Left renal pelvis (tissue), 4 donors: Measurements from ENCODE around the gene OR6C74. TPM values are rescaled to one million over a fixed set of nuclear protein-coding genes. Genes with fewer than 3 reads are reported as not detected.

Experiments
- DNase-seq, 4 donors: peaks; one replicate each; pipeline ENCODE4 v3.0.0-alpha.2; 2013; ENCODE audit warnings: low read depth in 4 of 4, low spot score in 3 of 4
- polyA plus RNA-seq, 4 donors: library from polyadenylated mRNA; unstranded; fragments of 120-200 nt; gene quantifications; one replicate each; pipeline ENCODE4 v1.2.1, GENCODE V29; 2013; ENCODE audit not compliant: insufficient read length in 4 of 4

Gene OR6C74
- not detected for polyA plus RNA-seq

- DNase-seq = no peak
Observed at GRCh38 chr12:55244309-55244708, at the start of gene OR6C74. Gene OR6C74 (plus strand): TSS chr12:55244609. CDS start chr12:55247288, 2,679 bp downstream.

GRCh38 chr12:55220725-55221124 is 23.7 kb upstream of the OR6C74 start, which contains the start of gene OR10A7:
Gene OR10A7 (plus strand): TSS chr12:55221025. CDS start chr12:55221025, 0 bp downstream.
- no peak for DNase-seq

GRCh38 chr12:55226523-55226922 is 17.9 kb upstream of the OR6C74 start:
- no peak for DNase-seq

GRCh38 chr12:55227643-55228042 is 16.8 kb upstream of the OR6C74 start:
- no peak for DNase-seq

GRCh38 chr12:55246159-55246558 is 1.8 kb downstream of the OR6C74 start:
- no peak for DNase-seq

GRCh38 chr12:55250944-55251343 is 6.5 kb downstream of the OR6C74 start:
- no peak for DNase-seq

GRCh38 chr12:55253281-55253680 is 8.9 kb downstream of the OR6C74 start:
- no peak for DNase-seq

- DNase-seq = no peak
Observed at GRCh38 chr12:55256831-55257230, 12.4 kb downstream of the OR6C74 start.

GRCh38 chr12:55258303-55258702 is 13.9 kb downstream of the OR6C74 start:
- no peak for DNase-seq

- no peak for DNase-seq
Observed at GRCh38 chr12:55280991-55281390, 36.6 kb downstream of the OR6C74 start.

- DNase-seq = no peak
Observed at GRCh38 chr12:55289999-55290398, 45.6 kb downstream of the OR6C74 start.

Other genes with a start within 250 kb of the OR6C74 start
- gene NEUROD4, start 224.6 kb upstream of the OR6C74 start, polyA plus RNA-seq = not detected
- gene OR9K2, start 118.2 kb upstream of the OR6C74 start, polyA plus RNA-seq = not detected
- not detected for gene OR10A7, start 23.6 kb upstream of the OR6C74 start, polyA plus RNA-seq
- gene OR6C6, start 52.0 kb downstream of the OR6C74 start, polyA plus RNA-seq = not detected
- not detected for gene OR6C1, start 69.7 kb downstream of the OR6C74 start, polyA plus RNA-seq
- not detected for gene OR6C3, start 86.1 kb downstream of the OR6C74 start, polyA plus RNA-seq
- under 1 TPM in 1 of 4 donors, not detected in 3; 0.04 TPM for gene OR6C75, start 118.4 kb downstream of the OR6C74 start, polyA plus RNA-seq
- not detected for gene OR6C65, start 155.9 kb downstream of the OR6C74 start, polyA plus RNA-seq
- not detected for gene OR6C76, start 181.6 kb downstream of the OR6C74 start, polyA plus RNA-seq
- gene OR6C2, start 199.5 kb downstream of the OR6C74 start, polyA plus RNA-seq = not detected
- gene OR6C70, start 225.5 kb downstream of the OR6C74 start, polyA plus RNA-seq = not detected
- gene OR6C68, start 247.8 kb downstream of the OR6C74 start, polyA plus RNA-seq = not detected